Kidney epithelial cell (primary cell): ENCODE measurements around the gene ANKRA2. TPM values are rescaled to one million over a fixed set of nuclear protein-coding genes. Genes with fewer than 3 reads are reported as not detected.

ENCODE experiments used
- DNase-seq: peaks from one replicate; pipeline ENCODE4 v3.0.0-alpha.2; 2010; ENCODE audit warnings: low read depth
- H3K27me3 ChIP-seq: 2 replicates; pipeline ENCODE4 v1.6.0; 2011; ENCODE audit warnings: low read length; ENCODE audit not compliant: control insufficient read depth, insufficient read depth
- H3K36me3 ChIP-seq: 2 replicates; pipeline ENCODE4 v1.5.1; 2011; ENCODE audit warnings: low read length; ENCODE audit not compliant: control insufficient read depth, insufficient read depth
- H3K4me3 ChIP-seq: 2 replicates; pipeline ENCODE4 v1.5.1; 2011; ENCODE audit warnings: low read depth, mild to moderate bottlenecking, control low read depth, low read length
- total RNA-seq: library from RNA; depleted of rRNA; stranded (reverse); fragments of >200 nt; gene quantifications from 2 replicates; pipeline ENCODE4 v1.2.3, GENCODE V29; 2015
- TF ChIP-seq, protein P1 (sequence below): IDR thresholded peaks from 2 replicates; pipeline ENCODE4 v1.5.1; 2011; ENCODE audit warnings: mild to moderate bottlenecking, moderate library complexity, low read length, control low read depth, inconsistent platforms; ENCODE audit not compliant: insufficient read depth, poor library complexity, severe bottlenecking

ANKRA2 gene, protein sequence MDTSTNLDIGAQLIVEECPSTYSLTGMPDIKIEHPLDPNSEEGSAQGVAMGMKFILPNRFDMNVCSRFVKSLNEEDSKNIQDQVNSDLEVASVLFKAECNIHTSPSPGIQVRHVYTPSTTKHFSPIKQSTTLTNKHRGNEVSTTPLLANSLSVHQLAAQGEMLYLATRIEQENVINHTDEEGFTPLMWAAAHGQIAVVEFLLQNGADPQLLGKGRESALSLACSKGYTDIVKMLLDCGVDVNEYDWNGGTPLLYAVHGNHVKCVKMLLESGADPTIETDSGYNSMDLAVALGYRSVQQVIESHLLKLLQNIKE
- total RNA-seq: 11.2 and 15.3 TPM in 2 replicates

GRCh38 chr5:73565139-73565968 is at the start of gene ANKRA2, which contains the start of gene UTP15:
TSS of gene ANKRA2 (minus strand) at chr5:73565639. CDS start at chr5:73562881, 2,758 bp downstream.
TSS of gene UTP15 (plus strand) at chr5:73565743. CDS start at chr5:73567345, 1,602 bp downstream.
- peak; percentile 92 for DNase-seq
- Histone ChIP-seq H3K36me3 (no peaks in the 10 kb centered on the region), H3K27me3 (no peaks in the 10 kb centered on the region), H3K4me3 (peak within 1 kb of the TSS; percentile 92)
- TF ChIP-seq, protein P1, sequence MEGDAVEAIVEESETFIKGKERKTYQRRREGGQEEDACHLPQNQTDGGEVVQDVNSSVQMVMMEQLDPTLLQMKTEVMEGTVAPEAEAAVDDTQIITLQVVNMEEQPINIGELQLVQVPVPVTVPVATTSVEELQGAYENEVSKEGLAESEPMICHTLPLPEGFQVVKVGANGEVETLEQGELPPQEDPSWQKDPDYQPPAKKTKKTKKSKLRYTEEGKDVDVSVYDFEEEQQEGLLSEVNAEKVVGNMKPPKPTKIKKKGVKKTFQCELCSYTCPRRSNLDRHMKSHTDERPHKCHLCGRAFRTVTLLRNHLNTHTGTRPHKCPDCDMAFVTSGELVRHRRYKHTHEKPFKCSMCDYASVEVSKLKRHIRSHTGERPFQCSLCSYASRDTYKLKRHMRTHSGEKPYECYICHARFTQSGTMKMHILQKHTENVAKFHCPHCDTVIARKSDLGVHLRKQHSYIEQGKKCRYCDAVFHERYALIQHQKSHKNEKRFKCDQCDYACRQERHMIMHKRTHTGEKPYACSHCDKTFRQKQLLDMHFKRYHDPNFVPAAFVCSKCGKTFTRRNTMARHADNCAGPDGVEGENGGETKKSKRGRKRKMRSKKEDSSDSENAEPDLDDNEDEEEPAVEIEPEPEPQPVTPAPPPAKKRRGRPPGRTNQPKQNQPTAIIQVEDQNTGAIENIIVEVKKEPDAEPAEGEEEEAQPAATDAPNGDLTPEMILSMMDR: no peak

- H3K27me3 ChIP-seq: no peaks in the 10 kb centered on the region
- TF ChIP-seq, protein P1: no peak
- no peak for DNase-seq
- no peaks in the 10 kb centered on the region for H3K36me3 ChIP-seq
- no peak overlapping the region for H3K4me3 ChIP-seq
Observed at GRCh38 chr5:73615085-73615484, 49.6 kb upstream of the ANKRA2 start.

DNA sequence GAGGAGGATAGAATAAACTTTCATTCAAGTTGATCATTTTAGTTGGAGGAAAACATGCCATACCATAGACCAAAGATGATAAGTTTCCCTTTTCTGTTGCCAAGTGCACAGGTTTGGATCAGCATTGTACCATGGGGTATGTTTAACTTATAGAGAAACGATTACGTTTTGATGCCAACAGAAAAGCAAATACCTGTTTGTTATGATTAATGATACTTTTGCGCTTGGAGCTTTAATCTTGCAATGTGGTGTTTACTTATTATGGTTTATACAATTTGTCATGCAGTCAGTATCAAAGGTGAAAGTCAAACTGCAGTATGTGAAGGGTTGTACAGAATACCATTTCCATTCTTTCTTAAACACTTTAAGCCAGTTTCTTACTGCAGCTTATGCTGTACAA is 47.4 kb upstream of the ANKRA2 start:
- TF ChIP-seq, protein P1: no peak

DNA sequence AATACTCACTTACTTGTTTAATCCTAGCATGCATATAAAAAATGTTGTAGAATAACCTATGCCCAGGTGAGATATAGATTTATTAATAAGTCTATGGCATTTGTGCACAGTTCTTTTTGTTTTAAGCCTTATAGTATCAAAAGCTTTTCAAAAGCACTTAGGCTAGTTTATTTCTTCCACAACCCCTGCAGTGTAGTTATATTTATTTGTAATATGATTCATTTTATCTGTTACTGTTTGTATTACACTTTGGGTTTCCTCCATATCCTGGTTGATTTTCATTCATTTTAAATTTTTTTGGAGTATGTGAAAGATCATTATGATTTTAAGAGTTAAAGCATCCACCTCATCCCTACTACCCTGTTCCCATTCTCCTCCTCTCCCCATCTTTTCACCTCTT is 41.8 kb upstream of the ANKRA2 start:
- H3K4me3 ChIP-seq: no peak overlapping the region
- DNase-seq: no peak

More for the DNA sequence above, 47.4 kb upstream of the ANKRA2 start:
- Histone ChIP-seq H3K36me3 (no peaks in the 10 kb centered on the region), H3K27me3 (no peaks in the 10 kb centered on the region), H3K4me3 (no peak overlapping the region)
- DNase-seq: no peak

GRCh38 chr5:73606206-73606753 is 40.8 kb upstream of the ANKRA2 start:
- no peak for DNase-seq
- TF ChIP-seq, protein P1: no peak
- Histone ChIP-seq H3K4me3 (no peak overlapping the region), H3K27me3 (no peaks in the 10 kb centered on the region), H3K36me3 (no peaks in the 10 kb centered on the region)

More for the DNA sequence above, 41.8 kb upstream of the ANKRA2 start:
- TF ChIP-seq, protein P1: no peak
- Histone ChIP-seq H3K36me3 (no peaks in the 10 kb centered on the region), H3K27me3 (no peaks in the 10 kb centered on the region)
